Right lobe of liver (tissue), 4 donors: Measurements from ENCODE around the gene ZBTB42.

Source experiments
- CTCF ChIP-seq, 4 donors: fragments of 200-600 bp in 3 of 4; fragments of 450-650 bp in 1 of 4; IDR thresholded peaks; one replicate each; pipeline versions ENCODE4 v1.5.1 to v1.8.0; 2016 to 2022; ENCODE audit warnings: antibody characterized with exemption in 4 of 4, mild to moderate bottlenecking in 2 of 4
- POLR2A ChIP-seq: fragments of 450-650 bp; IDR thresholded peaks from one replicate; pipeline ENCODE4 v1.6.1; 2017; ENCODE audit warnings: antibody characterized with exemption, mild to moderate bottlenecking
- donor health status: DM: no; HTN: no; CAD: no.
- donor health status: DM: no; HTN: no; CAD: no.
- donor health status: DM: no; HTN: yes; CAD: no.

GRCh38 chr14:104845834-104846441 is 45.0 kb downstream of the ZBTB42 start:
- TF ChIP-seq CTCF (IDR thresholded peaks at IDR 0.05) (no peak), POLR2A (no peak)
